ENCODE results near the gene TGFA. TPM values are rescaled to one million over a fixed set of nuclear protein-coding genes. Genes with fewer than 3 reads are reported as not detected.

Gene TGFA
- total RNA-seq, 3 donors from 2014 or later (not counting 1 experiment from before 2014, with no cell fraction given), result 5.0 to 13.3 (median 8.6) TPM

DNA sequence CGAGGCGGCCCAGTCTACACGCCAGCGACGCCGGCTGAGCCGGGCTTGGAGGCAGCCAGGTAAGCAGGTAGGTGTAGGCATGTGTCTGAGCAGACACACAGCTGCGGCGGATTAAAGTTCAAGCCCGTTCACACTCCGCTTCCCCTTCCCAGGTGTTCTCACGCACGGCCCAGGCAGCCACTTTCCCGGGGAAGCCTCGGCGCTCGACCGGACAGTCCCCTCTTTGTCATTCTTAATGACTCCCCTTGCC is 367 bp downstream of the TGFA start:
- peak; percentile 11 to 38 (median 20) for ATAC-seq
- Mint-ChIP-seq H3K27me3 (ENCODE audit: low read depth in 2 of 2) (peaks cover 8 to 11% of the 10 kb centered on the region in 2 donors), H3K27ac (peak overlapping the region; percentile 74 to 96), H3K36me3 (no peaks in the 10 kb centered on the region), H3K9me3 (no peaks in the 10 kb centered on the region), H3K4me1 (peaks cover 35 to 43% of the 10 kb centered on the region in 2 donors), H3K4me3 (peak overlapping the region; percentile 95)
- WGBS (ENCODE audit: insufficient coverage), result under 1% methylated on average over 18 of the region's 18 CpGs
- H3K4me3 ChIP-seq (ENCODE audit: low read length), result peak overlapping the region; percentile 62
- intact Hi-C loops (cut with micrococcal nuclease), result loop anchor here (5.0 kb wide), 1 partner anchor 46 kb away; no protein-coding TSS in a partner anchor
- no peaks in the 10 kb centered on the region for H3K9me3 ChIP-seq (ENCODE audit: control insufficient read depth, insufficient read depth, low read length)
- H3K4me1 ChIP-seq (ENCODE audit: control insufficient read depth, insufficient read depth, low read length), result peaks cover 26% of the 10 kb centered on the region
- DNase-seq, result peak in 1 of 2 donors; percentile 66
- H3K36me3 ChIP-seq (ENCODE audit: control insufficient read depth, insufficient read depth, low read length), result no peaks in the 10 kb centered on the region
- H3K27ac ChIP-seq (ENCODE audit: low read length), result peak overlapping the region; percentile 32
- H3K27me3 ChIP-seq (ENCODE audit: control insufficient read depth, insufficient read depth, low read length), result peaks cover 5% of the 10 kb centered on the region
- TF ChIP-seq, protein P1, sequence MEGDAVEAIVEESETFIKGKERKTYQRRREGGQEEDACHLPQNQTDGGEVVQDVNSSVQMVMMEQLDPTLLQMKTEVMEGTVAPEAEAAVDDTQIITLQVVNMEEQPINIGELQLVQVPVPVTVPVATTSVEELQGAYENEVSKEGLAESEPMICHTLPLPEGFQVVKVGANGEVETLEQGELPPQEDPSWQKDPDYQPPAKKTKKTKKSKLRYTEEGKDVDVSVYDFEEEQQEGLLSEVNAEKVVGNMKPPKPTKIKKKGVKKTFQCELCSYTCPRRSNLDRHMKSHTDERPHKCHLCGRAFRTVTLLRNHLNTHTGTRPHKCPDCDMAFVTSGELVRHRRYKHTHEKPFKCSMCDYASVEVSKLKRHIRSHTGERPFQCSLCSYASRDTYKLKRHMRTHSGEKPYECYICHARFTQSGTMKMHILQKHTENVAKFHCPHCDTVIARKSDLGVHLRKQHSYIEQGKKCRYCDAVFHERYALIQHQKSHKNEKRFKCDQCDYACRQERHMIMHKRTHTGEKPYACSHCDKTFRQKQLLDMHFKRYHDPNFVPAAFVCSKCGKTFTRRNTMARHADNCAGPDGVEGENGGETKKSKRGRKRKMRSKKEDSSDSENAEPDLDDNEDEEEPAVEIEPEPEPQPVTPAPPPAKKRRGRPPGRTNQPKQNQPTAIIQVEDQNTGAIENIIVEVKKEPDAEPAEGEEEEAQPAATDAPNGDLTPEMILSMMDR (IDR thresholded peaks at IDR 0.05), result no peak

DNA sequence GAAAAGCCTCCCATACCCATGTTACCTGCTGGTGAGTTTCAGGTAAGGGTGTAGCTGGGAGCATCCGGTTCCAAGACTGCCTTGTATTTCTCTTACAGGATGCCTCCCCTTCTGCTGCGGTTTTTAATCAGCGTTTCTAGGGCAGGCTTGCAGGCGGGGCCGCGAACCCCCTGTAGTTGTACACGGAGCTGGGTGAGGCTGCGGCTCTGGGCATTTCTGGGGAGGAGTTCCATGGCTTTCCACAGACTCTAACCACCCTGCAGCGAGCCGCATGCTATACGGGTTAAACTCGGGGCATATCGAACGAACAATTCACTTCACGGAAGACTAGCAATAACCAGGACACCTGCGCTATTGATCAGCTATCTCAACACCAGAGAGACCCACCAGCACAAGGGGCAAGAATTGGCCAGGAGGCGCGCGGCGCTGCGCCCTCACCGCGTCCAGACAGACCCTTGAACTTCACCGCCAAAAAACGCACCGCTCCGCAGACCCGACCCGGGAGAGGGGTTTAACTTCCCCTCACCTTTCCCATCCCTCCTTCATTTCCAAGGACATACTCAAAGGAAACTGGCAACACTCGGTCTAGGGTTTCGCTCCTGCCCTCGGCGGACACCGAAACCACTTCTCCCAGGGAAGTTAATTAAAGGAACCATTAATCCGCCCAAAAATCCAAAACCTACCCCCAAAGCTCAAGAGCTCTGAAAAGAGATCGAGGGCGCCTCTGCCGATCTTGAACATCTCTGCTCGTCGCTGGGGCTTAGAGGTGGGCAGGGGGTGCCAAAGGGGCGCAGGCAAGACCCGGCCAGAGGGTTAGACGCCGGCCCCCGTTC is 909 bp downstream of the TGFA start:
- Histone ChIP-seq H3K27me3 (ENCODE audit: control insufficient read depth, insufficient read depth, low read length) (peaks cover 5% of the 10 kb centered on the region), H3K9me3 (ENCODE audit: control insufficient read depth, insufficient read depth, low read length) (no peaks in the 10 kb centered on the region), H3K27ac (ENCODE audit: low read length) (peak overlapping the region; percentile 32), H3K36me3 (ENCODE audit: control insufficient read depth, insufficient read depth, low read length) (no peaks in the 10 kb centered on the region), H3K4me1 (ENCODE audit: control insufficient read depth, insufficient read depth, low read length) (peaks cover 26% of the 10 kb centered on the region), H3K4me3 (ENCODE audit: low read length) (peak overlapping the region; percentile 62)
- DNase-seq, result peak in 1 of 2 donors; percentile 51
- no peak for ATAC-seq
- Mint-ChIP-seq H3K9me3 (no peaks in the 10 kb centered on the region), H3K27ac (peak overlapping the region; percentile 74 to 96), H3K4me1 (peaks cover 35 to 46% of the 10 kb centered on the region in 2 donors), H3K4me3 (peak overlapping the region; percentile 95), H3K36me3 (no peaks in the 10 kb centered on the region), H3K27me3 (ENCODE audit: low read depth in 2 of 2) (peaks cover 5 to 11% of the 10 kb centered on the region in 2 donors)
- 1% methylated on average over 45 of the region's 45 CpGs for WGBS (ENCODE audit: insufficient coverage)
- intact Hi-C loops (cut with micrococcal nuclease), result loop anchor here (5.0 kb wide), 1 partner anchor 45 kb away; no protein-coding TSS in a partner anchor
- TF ChIP-seq, protein P1 (IDR thresholded peaks at IDR 0.05), result no peak

DNA sequence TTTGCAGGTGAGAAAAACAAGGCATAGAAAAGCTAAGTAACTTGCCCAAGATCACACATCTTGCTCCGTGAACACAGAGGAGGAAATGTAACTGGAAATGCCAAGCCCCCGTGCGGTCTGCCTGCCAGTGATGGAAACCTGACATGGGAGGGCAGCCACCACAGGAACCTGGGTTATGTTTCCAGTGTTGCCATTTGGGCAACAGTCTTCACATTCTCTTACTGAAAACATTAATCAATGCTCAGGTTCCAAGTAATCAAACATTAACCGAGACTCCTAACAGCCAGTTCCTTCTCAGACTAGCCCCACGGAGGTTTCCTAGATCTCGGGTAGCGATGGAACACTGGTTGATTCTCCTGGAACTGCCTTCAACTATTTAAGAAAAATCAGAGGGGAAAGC is 2.5 kb downstream of the TGFA start:
- Histone ChIP-seq H3K36me3 (ENCODE audit: control insufficient read depth, insufficient read depth, low read length) (no peaks in the 10 kb centered on the region), H3K9me3 (ENCODE audit: control insufficient read depth, insufficient read depth, low read length) (no peaks in the 10 kb centered on the region), H3K27ac (ENCODE audit: low read length) (no peak overlapping the region), H3K4me1 (ENCODE audit: control insufficient read depth, insufficient read depth, low read length) (peaks cover 26% of the 10 kb centered on the region), H3K4me3 (ENCODE audit: low read length) (no peak overlapping the region), H3K27me3 (ENCODE audit: control insufficient read depth, insufficient read depth, low read length) (peaks cover 5% of the 10 kb centered on the region)
- WGBS (ENCODE audit: insufficient coverage), result 59% methylated on average over 7 of the region's 7 CpGs
- TF ChIP-seq, protein P1 (IDR thresholded peaks at IDR 0.05), result no peak
- peak in 1 of 2 donors; percentile 8 for DNase-seq
- Mint-ChIP-seq H3K27me3 (ENCODE audit: low read depth in 2 of 2) (peaks cover 0 to 4% of the 10 kb centered on the region in 2 donors), H3K27ac (peak overlapping the region in 1 of 2 donors; percentile 74), H3K36me3 (no peaks in the 10 kb centered on the region), H3K9me3 (no peaks in the 10 kb centered on the region), H3K4me1 (peaks cover 35 to 46% of the 10 kb centered on the region in 2 donors), H3K4me3 (peak overlapping the region; percentile 95)
- intact Hi-C loops (cut with micrococcal nuclease), result loop anchor here (5.0 kb wide), 1 partner anchor 44 kb away; no protein-coding TSS in a partner anchor
- ATAC-seq, result no peak

Measured in natural killer cell (primary cell).